SK-N-SH treated with all-trans-retinoic acid at 6 μM for 48 hours (cell line): ENCODE data around the gene IL17B.

Source experiments
- ARNTL ChIP-seq: fragments of 450-650 bp; formaldehyde crosslinking; IDR thresholded peaks from 2 replicates; pipeline ENCODE4 v1.5.0; 2020; ENCODE audit warnings: low read depth, mild to moderate bottlenecking, moderate library complexity, borderline replicate concordance
- ESRRG ChIP-seq: fragments of 250-450 bp; sonication (Bioruptor Pico); IDR thresholded peaks from 2 replicates; pipeline ENCODE4 v1.6.1; 2021; ENCODE audit warnings: mild to moderate bottlenecking
- OSR1 ChIP-seq: fragments of 250-450 bp; sonication (Bioruptor Pico); IDR thresholded peaks from 2 replicates; pipeline ENCODE4 v1.8.0; 2022; ENCODE audit warnings: moderate library complexity, mild to moderate bottlenecking, inconsistent platforms
- RARB ChIP-seq: fragments of 250-450 bp; sonication (Bioruptor Pico); IDR thresholded peaks from 2 replicates; pipeline ENCODE4 v1.8.0; 2021; ENCODE audit warnings: mild to moderate bottlenecking, moderate library complexity
- TCF4 ChIP-seq: fragments of 250-450 bp; sonication (Bioruptor Pico); IDR thresholded peaks from 2 replicates; pipeline ENCODE4 v1.8.0; 2021; ENCODE audit warnings: mild to moderate bottlenecking, moderate library complexity, borderline replicate concordance
- TOX ChIP-seq: fragments of 250-450 bp; sonication (Bioruptor Pico); IDR thresholded peaks from 2 replicates; pipeline ENCODE4 v1.8.0; 2021; ENCODE audit warnings: mild to moderate bottlenecking, moderate library complexity, borderline replicate concordance
- ZC3H10 ChIP-seq: fragments of 250-450 bp; sonication (Bioruptor Pico); IDR thresholded peaks from 2 replicates; pipeline ENCODE4 v1.5.1; 2021; ENCODE audit warnings: mild to moderate bottlenecking, moderate library complexity
- ZFP3 ChIP-seq: fragments of 250-450 bp; sonication (Bioruptor Pico); IDR thresholded peaks from 2 replicates; pipeline ENCODE4 v1.5.0; 2020; ENCODE audit warnings: mild to moderate bottlenecking, moderate library complexity
- ZFP30 ChIP-seq: fragments of 450-650 bp; formaldehyde crosslinking; IDR thresholded peaks from 2 replicates; pipeline ENCODE4 v1.5.0; 2022; ENCODE audit warnings: mild to moderate bottlenecking, moderate library complexity
- TF ChIP-seq, protein P1 (sequence below): fragments of 250-450 bp; sonication (Bioruptor Pico); IDR thresholded peaks from 2 replicates; pipeline ENCODE4 v1.5.1; 2020; ENCODE audit warnings: low read depth, mild to moderate bottlenecking, moderate library complexity
- TF ChIP-seq, protein P2 (sequence below): fragments of 250-450 bp; sonication (Bioruptor Pico); IDR thresholded peaks from 2 replicates; pipeline ENCODE4 v1.8.0; 2021; ENCODE audit warnings: low read depth, mild to moderate bottlenecking, moderate library complexity, borderline replicate concordance
- TF ChIP-seq, protein P3 (sequence below): fragments of 250-450 bp; sonication (Bioruptor Pico); IDR thresholded peaks from 2 replicates; pipeline ENCODE4 v1.8.0; 2020; ENCODE audit warnings: mild to moderate bottlenecking, moderate library complexity, borderline replicate concordance

DNA sequence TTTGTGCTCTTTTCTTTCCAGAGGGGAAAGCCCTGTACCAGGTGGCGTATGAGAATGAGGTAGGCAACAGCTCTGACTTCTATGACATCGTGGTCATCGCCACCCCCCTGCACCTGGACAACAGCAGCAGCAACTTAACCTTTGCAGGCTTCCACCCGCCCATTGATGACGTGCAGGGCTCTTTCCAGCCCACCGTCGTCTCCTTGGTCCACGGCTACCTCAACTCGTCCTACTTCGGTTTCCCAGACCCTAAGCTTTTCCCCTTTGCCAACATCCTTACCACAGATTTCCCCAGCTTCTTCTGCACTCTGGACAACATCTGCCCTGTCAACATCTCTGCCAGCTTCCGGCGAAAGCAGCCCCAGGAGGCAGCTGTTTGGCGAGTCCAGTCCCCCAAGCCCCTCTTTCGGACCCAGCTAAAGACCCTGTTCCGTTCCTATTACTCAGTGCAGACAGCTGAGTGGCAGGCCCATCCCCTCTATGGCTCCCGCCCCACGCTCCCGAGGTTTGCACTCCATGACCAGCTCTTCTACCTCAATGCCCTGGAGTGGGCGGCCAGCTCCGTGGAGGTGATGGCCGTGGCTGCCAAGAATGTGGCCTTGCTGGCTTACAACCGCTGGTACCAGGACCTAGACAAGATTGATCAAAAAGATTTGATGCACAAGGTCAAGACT lies 11.0 kb downstream of the IL17B start:
- no peak for TF ChIP-seq TCF4 (CRISPR knock-in tag)
- no peak for TF ChIP-seq ZFP30 (CRISPR knock-in tag)
- TF ChIP-seq RARB: no peak
- TF ChIP-seq OSR1 (CRISPR knock-in tag): no peak
- TF ChIP-seq, protein P1, sequence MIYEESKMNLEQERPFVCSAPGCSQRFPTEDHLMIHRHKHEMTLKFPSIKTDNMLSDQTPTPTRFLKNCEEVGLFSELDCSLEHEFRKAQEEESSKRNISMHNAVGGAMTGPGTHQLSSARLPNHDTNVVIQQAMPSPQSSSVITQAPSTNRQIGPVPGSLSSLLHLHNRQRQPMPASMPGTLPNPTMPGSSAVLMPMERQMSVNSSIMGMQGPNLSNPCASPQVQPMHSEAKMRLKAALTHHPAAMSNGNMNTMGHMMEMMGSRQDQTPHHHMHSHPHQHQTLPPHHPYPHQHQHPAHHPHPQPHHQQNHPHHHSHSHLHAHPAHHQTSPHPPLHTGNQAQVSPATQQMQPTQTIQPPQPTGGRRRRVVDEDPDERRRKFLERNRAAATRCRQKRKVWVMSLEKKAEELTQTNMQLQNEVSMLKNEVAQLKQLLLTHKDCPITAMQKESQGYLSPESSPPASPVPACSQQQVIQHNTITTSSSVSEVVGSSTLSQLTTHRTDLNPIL (CRISPR knock-in tag): no peak
- no peak for TF ChIP-seq ARNTL (CRISPR knock-in tag)
- TF ChIP-seq ZC3H10 (CRISPR knock-in tag): no peak
- TF ChIP-seq ZFP3 (CRISPR knock-in tag): no peak
- no peak for TF ChIP-seq TOX (CRISPR knock-in tag)
- TF ChIP-seq, protein P2, sequence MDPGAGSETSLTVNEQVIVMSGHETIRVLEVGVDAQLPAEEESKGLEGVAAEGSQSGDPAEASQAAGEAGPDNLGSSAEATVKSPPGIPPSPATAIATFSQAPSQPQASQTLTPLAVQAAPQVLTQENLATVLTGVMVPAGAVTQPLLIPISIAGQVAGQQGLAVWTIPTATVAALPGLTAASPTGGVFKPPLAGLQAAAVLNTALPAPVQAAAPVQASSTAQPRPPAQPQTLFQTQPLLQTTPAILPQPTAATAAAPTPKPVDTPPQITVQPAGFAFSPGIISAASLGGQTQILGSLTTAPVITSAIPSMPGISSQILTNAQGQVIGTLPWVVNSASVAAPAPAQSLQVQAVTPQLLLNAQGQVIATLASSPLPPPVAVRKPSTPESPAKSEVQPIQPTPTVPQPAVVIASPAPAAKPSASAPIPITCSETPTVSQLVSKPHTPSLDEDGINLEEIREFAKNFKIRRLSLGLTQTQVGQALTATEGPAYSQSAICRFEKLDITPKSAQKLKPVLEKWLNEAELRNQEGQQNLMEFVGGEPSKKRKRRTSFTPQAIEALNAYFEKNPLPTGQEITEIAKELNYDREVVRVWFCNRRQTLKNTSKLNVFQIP (CRISPR knock-in tag): no peak
- TF ChIP-seq, protein P3, sequence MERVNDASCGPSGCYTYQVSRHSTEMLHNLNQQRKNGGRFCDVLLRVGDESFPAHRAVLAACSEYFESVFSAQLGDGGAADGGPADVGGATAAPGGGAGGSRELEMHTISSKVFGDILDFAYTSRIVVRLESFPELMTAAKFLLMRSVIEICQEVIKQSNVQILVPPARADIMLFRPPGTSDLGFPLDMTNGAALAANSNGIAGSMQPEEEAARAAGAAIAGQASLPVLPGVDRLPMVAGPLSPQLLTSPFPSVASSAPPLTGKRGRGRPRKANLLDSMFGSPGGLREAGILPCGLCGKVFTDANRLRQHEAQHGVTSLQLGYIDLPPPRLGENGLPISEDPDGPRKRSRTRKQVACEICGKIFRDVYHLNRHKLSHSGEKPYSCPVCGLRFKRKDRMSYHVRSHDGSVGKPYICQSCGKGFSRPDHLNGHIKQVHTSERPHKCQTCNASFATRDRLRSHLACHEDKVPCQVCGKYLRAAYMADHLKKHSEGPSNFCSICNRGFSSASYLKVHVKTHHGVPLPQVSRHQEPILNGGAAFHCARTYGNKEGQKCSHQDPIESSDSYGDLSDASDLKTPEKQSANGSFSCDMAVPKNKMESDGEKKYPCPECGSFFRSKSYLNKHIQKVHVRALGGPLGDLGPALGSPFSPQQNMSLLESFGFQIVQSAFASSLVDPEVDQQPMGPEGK (CRISPR knock-in tag): no peak
- TF ChIP-seq ESRRG (CRISPR knock-in tag): no peak
